GOT3 (cell line): ENCODE results near the gene DPY19L2.
"Not testable (repeated sequence)": the region's sequence is repeated elsewhere in the genome, so short reads cannot be mapped to it uniquely, and the experiment has no call there.

Source experiments
- DNase-seq: peaks from one replicate; lab custom pipeline; 2025; ENCODE audit warnings: mixed read lengths; lab: John Stamatoyannopoulos, UW

The DPY19L2 gene

GRCh38 chr12:63529641-63530040, 138.7 kb downstream of the DPY19L2 start:
- DNase-seq: not testable (repeated sequence)

- no peak for DNase-seq
These were observed 142.5 kb downstream of the DPY19L2 start for GRCh38 chr12:63525831-63526230.

- no peak for DNase-seq
These were observed 146.6 kb downstream of the DPY19L2 start for GRCh38 chr12:63521706-63522105.
